HG03565 (cell line): ENCODE measurements around the gene TECTA.

ENCODE experiments used
- ATAC-seq: cut with Tn5 transposase; IDR thresholded peaks from one replicate; pipeline ENCODE4 v1.9.1; 2021; ENCODE audit warnings: mild to moderate bottlenecking, moderate library complexity; ENCODE audit not compliant: unreplicated experiment

TECTA gene

GRCh38 chr11:121127809-121128208, 26.8 kb downstream of the TECTA start:
- no peak for ATAC-seq

- ATAC-seq = no peak
Observed at GRCh38 chr11:121129362-121130340, 28.6 kb downstream of the TECTA start.

- ATAC-seq = no peak
Observed at GRCh38 chr11:121131656-121132055, 30.6 kb downstream of the TECTA start.

GRCh38 chr11:121132211-121132976, 31.4 kb downstream of the TECTA start:
- no peak for ATAC-seq

GRCh38 chr11:121134741-121135312, 33.8 kb downstream of the TECTA start:
- no peak for ATAC-seq

GRCh38 chr11:121137005-121137404, 36.0 kb downstream of the TECTA start:
- ATAC-seq = no peak

GRCh38 chr11:121138259-121138658, 37.2 kb downstream of the TECTA start:
- no peak for ATAC-seq

- ATAC-seq = no peak
Observed at GRCh38 chr11:121140369-121140768, 39.3 kb downstream of the TECTA start.

- ATAC-seq = no peak
Observed at GRCh38 chr11:121141066-121141465, 40.0 kb downstream of the TECTA start.

GRCh38 chr11:121143921-121144320, 42.9 kb downstream of the TECTA start:
- no peak for ATAC-seq

- ATAC-seq = no peak
Observed at GRCh38 chr11:121144723-121145122, 43.7 kb downstream of the TECTA start.

- no peak for ATAC-seq
Observed at GRCh38 chr11:121145826-121146225, 44.8 kb downstream of the TECTA start.

GRCh38 chr11:121149116-121149515, 48.1 kb downstream of the TECTA start:
- no peak for ATAC-seq

- ATAC-seq = no peak
Observed at GRCh38 chr11:121151207-121151688, 50.2 kb downstream of the TECTA start.

GRCh38 chr11:121152764-121153163, 51.7 kb downstream of the TECTA start:
- no peak for ATAC-seq

- ATAC-seq = no peak
Observed at GRCh38 chr11:121153472-121153871, 52.4 kb downstream of the TECTA start.

- no peak for ATAC-seq
Observed at GRCh38 chr11:121154486-121155314, 53.7 kb downstream of the TECTA start.

GRCh38 chr11:121157756-121158155, 56.7 kb downstream of the TECTA start:
- ATAC-seq = no peak

- no peak for ATAC-seq
Observed at GRCh38 chr11:121159741-121160140, 58.7 kb downstream of the TECTA start.

GRCh38 chr11:121161349-121161917, 60.4 kb downstream of the TECTA start:
- ATAC-seq = no peak
